GM19468 (cell line): ENCODE measurements around the gene COX5A.
"Not testable (repeated sequence)": the region's sequence is repeated elsewhere in the genome, so short reads cannot be mapped to it uniquely, and the experiment has no call there.

Experiments used
- ATAC-seq: cut with Tn5 transposase; IDR thresholded peaks from one replicate; pipeline ENCODE4 v1.9.1; 2021; ENCODE audit warnings: mild to moderate bottlenecking, moderate library complexity, moderate number of reproducible peaks; ENCODE audit not compliant: unreplicated experiment; ENCODE audit errors: extremely low read depth

Gene COX5A

DNA sequence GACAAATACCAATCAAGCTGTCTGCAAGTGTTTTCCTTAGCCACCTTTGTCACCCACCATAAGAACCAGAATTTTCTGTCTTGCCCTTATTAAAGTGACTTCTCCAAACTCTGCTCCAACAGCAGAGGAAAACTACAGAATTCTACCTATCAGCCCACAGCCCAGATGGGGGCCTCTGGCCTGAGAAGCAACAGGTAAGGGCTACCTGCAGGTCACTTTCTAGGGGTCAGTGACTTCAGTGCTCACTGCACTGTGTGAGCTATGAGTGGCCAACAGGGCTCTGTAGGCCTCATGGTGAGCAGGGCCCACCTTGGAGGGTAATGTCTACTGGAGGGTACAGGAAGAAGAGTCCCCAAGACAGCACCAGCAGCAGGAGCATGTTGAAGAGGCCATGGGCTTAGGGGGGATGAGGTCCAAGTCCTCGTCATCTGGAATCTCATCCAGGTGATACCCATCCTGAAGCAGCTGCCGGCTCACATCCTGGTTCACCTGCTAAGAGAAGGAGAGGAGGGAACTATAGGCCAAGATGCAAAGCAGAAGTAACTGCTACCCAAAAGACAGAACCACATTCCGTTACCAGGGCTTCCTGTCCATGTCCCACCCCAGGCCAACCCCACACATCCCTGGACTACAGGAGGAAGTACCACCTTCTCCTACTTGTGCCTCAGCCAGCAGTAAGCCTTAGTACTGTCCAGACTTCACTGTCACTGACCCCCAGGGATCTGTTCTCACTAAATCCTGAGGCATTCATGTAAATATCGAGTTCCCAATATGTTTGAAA lies 35.4 kb downstream of the COX5A start:
- ATAC-seq = no peak

DNA sequence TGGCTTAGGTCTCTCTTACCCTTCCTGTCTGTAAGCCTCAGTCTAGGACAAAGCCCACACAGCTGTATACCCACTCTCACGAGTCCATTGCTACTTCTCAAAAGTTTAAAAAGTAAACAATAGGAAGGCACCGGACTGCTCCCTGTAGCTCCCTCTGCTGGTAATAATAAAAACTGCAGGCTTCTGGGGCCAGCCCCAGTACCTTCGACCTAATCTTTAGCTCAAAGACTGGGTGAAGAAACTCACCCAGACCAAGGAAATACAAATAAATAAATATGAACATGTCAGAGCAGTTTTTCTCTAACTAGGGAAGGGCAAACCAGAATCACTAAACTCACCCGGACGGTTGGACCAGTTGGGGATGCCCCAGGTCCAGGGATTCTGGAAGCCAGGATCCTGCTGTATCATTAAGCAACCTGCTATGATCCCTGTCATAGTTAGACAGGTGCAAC lies 36.2 kb downstream of the COX5A start:
- no peak for ATAC-seq

DNA sequence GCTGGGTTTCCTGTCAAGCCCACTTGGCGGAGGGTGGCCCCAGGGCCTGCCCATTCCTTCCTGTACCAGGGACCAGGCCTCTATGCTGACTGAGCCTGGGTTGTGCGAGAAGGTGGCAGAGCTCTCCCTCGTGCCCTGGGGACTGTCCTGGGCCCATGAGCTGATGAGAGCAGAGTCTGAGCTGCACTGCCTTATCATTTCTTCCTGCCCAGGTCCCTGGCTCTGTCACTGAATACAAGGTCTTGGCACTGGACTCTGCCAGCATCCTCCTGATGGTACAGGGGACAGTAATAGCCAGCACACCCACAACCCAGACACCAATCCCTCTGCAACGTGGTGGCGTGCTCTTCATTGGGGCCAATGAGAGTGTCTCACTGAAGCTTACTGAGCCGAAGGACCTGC lies 40.6 kb downstream of the COX5A start:
- no peak for ATAC-seq

DNA sequence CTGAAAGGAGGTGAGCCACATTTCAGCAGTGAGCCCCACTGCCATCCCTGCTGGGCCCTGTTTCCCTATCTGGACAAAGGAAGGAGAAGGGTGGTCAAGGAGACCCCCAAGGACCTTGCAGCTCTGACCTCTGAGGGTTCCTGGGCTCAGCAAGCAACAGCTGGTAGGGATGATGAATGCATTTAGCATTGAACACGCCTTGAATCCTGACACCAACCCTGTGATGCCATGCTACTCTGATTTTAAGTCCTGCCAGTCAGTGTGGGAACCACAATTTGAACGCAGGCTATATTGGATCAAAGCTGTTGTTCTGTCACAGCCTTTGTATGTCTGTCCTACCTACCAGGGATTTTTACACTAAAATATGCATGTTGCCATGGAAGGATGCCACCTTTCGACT lies 41.6 kb downstream of the COX5A start:
- no peak for ATAC-seq

DNA sequence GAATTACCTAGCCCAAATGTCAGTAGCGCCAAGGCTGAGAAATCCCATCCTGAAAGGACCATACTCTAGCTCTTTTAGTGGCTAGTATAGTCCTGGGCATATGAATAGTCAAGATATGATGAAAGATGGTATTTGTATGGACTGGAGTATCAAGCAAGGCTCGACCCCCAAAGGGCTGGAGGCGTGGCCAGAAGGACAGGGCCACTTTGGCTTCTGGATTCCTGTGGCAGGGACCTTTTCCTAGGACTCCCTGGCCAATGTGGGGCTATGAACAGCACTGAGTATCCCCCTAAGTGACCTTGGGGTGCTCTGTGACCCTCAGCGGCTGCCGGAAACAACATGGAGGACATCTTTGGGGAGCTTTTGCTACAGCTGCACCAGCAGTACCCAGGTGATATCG lies 42.0 kb downstream of the COX5A start:
- ATAC-seq = no peak

DNA sequence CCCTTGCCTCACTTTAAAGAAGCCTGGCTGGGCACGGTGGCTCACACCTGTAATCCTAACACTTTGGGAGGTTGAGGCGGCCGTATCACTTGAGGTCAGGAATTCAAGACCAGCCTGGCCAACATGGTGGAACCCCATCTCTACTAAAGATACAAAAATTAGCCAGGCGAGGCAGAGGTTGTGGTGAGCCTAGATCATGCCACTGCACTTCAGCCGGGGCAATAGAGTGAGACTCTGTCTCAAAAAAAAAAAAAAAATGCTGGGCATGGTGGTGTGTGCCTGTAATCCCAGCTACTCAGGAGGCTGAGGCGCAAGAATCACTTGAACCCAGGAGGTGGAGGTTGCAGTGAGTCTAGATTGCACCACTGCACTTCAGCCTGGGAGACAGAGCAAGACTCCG lies 43.5 kb downstream of the COX5A start:
- ATAC-seq = not testable (repeated sequence)

DNA sequence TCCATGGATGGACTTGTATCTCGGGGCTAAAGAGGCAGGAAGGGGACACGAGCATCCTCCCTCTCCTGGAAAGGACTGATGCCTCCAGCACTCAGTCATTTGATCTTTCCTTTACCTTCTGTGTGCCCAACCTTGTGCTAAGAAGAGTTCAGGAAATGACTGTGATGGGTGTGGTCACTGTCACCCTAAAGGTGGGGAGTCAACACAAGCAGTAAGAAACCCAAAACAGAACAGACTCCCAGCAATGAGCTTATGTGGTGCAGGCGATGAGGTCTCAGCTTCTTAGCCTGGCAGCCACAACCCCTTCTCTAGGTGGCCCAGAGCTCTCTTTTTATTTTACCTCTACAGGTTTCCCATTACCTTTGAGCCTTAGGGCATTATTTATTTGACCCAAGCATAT lies 44.2 kb downstream of the COX5A start:
- no peak for ATAC-seq

DNA sequence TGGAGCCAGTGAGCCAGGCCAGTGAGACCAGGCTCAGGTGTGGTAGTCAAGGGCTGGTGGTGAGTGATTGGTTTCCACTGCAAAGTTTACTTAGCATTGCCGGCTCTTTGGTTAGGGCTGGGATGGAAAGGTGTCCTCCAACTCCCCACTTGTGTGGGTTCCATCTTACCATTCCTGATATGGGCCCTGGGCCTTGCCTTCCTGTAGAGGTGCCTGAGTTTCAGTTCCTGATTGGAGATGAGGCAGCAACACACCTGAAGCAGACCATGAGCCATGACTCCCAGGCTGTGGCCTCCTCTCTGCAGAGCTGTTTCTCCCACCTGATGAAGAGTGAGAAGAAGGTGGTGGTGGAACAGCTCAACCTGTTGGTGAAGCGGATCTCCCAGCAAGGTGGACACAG lies 44.9 kb downstream of the COX5A start:
- no peak for ATAC-seq

DNA sequence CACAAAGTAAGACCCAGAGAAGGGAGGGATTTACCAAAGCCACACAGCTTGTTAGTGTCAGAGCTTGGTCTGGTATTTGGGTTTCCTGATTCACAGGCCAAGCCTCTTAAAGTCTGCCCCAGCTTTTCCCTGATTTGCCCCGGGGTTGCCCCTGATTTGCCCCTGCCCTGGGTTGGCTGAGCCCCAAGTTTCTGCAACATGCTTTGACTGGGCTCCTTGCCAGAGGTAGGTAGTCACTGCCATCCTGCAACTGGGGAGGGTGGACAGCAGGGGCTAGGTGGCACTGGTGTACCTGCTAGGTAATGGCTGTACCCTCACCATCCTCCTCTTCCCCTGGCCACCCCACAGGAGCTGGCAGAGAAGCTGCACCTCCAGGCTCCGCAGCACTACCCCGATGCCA lies 45.6 kb downstream of the COX5A start:
- no peak for ATAC-seq

DNA sequence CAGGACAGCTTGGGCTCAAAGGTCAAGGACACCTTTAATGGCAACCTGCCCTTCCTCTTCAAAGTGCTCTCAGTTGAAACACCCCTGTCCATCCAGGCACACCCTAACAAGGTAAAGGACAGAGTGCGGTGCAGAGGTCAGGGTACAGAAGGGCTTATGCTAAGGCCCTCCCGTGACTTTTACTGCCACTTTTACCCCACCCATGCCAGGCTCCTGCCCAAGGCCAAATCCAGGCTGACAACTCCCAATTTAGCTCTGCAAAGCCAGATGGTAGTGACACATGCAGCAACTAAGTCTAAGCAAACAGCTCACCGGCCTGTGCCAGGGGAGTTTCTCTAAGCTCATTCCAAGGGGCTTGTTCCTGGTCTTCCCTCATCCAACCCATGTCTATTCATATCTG lies 46.4 kb downstream of the COX5A start:
- no peak for ATAC-seq

DNA sequence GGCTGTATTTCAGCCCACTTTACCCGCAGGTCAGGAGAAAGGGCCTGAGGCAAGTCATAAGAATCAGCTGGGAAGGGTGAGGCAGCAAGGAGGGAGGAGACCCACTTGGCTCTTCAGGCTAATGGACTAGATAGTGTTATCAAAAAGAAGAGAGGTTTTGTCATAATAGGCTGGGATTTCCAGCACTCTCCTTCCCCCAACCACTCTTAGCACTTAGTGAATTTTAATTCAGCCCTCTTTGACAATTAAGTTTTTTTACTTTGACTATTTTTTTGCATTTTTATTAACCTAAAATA lies 47.3 kb downstream of the COX5A start:
- no peak for ATAC-seq

DNA sequence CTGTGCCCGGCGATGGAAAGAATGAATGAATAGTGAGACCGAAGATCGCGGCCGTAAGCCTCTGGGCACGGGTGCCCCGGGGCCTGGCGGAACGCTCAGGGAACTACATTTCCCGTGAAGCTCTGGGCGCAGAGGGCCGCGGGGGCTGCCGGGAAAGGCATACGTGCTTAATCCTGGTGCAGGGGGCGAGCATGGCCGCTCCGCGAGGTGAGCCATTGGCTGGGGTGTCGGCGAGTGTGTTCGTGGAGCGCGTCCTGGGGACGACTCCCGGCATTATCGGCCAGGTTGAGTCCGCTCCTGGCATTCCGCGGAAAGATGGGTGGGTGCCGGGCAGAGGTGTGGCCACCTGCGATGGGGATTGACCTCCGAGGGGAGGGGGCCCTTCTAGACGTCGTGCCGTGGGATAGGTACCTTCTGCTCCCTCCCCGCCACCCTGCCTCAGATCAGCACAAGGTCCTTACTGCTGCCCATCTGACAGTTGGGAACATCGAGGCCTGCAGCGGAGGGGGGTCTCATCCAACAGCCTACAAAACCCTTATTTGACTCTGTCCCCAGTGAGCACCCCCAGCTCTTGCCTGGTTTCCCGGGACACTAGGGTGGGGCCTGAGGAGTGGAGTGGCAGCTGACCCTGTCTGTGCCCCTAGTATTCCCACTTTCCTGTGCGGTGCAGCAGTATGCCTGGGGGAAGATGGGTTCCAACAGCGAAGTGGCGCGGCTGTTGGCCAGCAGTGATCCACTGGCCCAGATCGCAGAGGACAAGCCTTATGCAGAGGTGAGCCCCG lies 47.8 kb downstream of the COX5A start, which contains the start of gene MPI:
TSS of gene MPI (plus strand) at position 160 of the 782 bp plus-strand sequence. CDS start at position 192, 32 bp downstream.
- no peak for ATAC-seq

DNA sequence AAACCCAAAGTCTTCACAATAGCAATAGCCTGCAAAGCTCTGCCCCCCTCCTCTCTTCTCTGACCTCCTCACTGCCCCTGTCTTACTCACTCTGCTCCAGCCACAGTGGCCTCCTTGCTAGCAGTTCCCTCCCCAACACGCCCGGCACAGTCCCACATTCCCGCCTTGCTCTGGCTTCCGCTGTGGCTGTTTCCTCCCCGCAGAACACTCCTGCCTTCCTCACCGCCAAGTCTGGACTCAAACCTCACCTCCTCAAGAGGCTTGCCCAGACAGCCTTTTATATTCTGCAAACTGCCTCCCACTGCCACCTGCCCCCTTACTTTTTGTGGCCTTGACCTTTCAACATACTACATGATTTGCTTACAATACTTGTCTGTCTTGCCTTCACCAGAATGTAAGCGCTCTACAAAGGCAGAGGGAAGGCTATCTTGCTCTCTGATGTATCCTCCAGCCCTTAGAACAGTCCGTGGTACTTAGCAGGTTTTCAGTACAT lies 48.4 kb downstream of the COX5A start:
- no peak for ATAC-seq

DNA sequence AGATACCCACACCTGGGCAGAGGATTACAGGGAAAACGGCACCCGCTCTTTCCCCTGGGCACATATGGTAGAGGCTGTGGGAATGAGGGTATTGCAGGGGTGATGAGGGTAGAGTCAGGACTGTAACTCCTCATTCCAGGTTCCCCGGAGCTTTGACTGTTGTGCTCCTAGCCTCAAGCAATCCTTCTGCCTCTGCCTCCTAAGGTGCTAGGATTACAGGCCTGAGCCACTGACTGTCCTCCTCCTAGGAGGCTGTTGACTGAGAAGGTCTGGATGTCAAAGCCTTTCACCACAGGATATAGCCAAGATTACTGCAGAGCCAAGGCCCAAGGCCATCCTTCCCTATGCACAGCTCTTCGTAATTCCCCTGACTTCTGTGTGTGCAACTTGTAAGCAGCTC lies 49.2 kb downstream of the COX5A start:
- ATAC-seq = no peak

DNA sequence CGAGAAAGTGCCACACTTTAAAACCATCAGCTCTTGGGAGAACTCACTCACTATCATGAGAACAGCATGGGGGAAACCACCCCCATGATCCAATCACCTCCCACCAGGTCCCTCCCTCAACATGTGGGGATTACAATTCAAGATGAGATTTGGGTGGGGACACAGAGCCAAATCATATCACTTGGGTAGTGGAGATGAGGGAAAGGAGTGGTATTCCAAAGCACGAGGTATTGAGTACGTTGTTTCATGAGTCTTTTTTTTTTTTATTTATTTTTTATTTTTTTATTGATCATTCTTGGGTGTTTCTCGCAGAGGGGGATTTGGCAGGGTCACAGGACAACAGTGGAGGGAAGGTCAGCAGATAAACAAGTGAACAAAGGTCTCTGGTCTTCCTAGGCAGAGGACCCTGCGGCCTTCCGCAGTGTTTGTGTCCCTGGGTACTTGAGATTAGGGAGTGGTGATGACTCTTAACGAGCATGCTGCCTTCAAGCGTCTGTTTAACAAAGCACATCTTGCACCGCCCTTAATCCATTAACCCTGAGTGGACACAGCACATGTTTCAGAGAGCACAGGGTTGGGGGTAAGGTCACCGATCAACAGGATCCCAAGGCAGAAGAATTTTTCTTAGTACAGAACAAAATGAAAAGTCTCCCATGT lies 50.2 kb downstream of the COX5A start:
- ATAC-seq = not testable (repeated sequence)

DNA sequence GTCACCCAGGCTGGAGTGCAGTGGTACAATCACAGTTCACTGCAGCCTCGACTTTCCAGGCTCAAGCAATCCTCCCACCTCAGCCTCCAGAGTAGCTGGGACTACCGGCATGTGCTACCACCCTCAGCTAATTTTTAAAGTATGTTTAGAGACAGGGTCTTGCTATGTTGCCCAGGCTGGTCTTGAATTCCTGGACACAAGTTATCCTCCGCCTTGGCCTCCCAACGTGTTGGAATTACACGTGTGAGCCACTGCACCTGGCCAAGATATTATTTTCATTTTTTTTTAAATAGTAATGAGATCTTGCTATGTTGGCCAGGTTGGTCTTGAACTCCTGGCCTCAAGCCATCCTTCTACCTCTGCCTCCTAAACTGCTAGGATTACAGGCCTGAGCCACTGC lies 52.4 kb downstream of the COX5A start:
- no peak for ATAC-seq

DNA sequence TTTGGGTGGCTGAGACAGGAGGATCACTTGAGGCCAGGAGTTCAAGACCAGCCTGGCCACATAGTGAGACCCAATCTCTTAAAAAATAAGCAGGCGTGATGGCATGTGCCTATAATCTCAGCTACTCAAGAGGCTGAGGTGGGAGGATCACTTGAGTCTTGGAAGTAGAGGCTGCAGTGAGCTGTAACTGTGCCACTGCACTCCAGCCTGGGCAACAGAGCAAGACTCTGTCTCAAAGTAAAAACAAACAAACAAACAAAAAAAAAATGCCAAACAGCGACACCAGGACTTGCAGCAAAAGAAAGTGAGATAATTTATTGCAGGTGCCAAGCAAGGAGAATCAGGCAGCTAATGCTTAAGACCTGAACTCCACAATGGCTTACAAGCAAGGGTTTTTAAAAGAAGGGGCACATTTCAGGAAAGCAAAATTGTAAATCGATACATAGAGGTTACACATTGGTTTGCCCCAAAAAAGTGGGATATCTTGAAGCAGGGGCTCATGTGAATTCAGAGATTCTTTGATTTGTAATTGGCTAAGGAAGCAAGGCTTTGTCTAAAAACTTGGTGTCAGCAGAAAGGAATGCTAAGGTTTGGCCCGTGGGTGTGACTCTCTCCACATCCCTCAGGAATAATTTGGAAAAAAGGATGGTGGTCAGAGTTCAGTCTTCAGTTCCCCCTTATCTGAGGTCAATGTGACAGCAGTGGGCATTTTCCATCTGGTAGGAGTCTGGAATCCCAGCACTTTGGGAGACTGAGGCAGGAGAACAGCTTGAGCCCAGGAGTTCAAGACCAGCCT lies 53.2 kb downstream of the COX5A start:
- no peak for ATAC-seq

DNA sequence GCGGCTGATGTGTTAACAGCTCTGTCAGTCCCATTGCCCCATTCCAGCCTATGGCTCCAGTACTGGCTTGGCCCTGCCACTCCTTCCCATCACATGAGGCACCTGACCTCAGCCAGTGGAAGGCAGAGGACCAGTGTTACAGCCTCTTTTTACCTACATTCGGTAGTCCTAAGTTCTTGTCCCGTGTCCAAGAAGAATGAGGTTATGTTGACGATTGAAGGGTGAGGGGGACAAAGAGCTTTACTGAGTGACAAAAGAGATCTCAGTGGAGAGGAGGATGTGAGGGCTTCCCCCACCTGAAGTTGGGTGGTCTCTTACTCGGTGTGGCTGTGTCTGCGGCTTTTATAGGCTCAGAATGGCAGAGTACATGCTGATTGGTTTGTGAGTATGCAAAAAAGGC lies 55.3 kb downstream of the COX5A start:
- ATAC-seq = no peak

DNA sequence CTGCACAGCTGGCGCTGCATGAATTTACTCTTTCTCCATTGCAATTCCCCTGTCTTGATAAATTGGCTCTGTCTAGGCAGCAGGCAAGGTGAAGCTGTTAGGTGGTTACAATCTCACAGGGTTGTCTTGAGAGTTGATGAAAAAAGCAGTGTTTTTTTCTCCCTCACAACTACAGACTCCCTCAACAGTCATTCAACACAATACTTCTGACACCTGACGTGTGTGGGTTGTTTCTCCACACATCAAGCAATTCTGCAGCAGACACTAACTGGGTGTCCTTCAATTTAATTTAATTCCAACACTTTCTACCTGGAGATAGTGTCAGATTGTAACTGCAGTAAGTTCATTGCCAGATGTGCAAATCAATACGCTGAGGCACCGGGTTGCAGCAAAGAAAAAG lies 59.6 kb downstream of the COX5A start:
- no peak for ATAC-seq

DNA sequence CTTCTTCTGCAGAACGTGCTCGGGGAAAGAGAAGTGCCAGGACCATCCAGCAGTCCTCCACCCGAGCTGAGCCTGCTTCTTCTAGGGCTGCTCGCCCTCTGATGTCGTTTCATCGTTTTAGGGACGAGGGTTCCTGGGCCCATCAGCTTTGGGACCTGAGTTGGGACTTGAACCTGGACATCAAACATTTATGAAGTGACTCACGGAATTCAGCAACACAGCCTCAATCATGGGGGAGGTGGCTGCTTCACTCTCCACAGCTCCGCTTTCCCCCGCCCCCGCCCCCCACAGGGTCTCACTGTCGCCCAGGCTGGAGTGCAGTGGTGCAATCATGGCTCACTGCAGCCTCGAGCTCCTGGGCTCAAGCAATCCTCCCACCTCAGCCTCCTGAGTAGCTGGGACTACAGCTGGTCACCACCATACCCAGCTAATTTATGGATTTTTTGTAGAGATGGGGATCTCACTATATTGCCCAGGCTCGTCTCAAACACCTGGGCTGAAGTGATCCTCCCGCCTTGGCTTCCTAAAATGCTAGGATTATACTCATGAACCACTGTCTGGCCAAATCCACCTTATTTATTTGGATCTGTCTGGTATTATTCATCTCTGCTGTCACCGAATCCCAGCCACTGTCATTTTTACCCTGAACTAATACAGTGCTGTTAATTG lies 64.0 kb downstream of the COX5A start:
- no peak for ATAC-seq
